GM12878 (cell line): Measurements from ENCODE around the gene TTC39B. TPM values are rescaled to one million over a fixed set of nuclear protein-coding genes. Genes with fewer than 3 reads are reported as not detected.

Experiments used
- ATAC-seq: fragments of 200-7000 bp; cut with Tn5 transposase; 3 replicates; pipeline ENCODE4 v1.9.1; 2020; ENCODE audit warnings: mild to moderate bottlenecking, moderate library complexity
- BruUV-seq: library from RNA; stranded (reverse); fragments of 400-500 nt; replicated peaks from 2 replicates; lab custom pipeline; 2021; lab: Mats Ljungman, UMichigan
- CTCF ChIA-PET: fragments of 300-600 bp; sonication (Branson Sonifier 250); formaldehyde crosslinking; extraction: SDS; loops from one replicate; lab custom pipeline; 2021; ENCODE audit warnings: inconsistent platforms; lab: Yijun Ruan, JAX
- POLR2A ChIA-PET: fragments of 350-600 bp; formaldehyde crosslinking; extraction: SDS; loops from one replicate; lab custom pipeline; 2021; ENCODE audit warnings: inconsistent platforms; lab: Charles Lee
- RAD21 ChIA-PET: fragments of 300-600 bp; sonication (Branson Sonifier 250); formaldehyde crosslinking; loops from one replicate; lab custom pipeline; 2023; ENCODE audit warnings: antibody characterized with exemption; ENCODE audit not compliant: unreplicated experiment; lab: Charles Lee
- SMC1A ChIA-PET: fragments of 300-600 bp; sonication (Branson Sonifier 250); formaldehyde crosslinking; loops from one replicate; lab custom pipeline; 2023; ENCODE audit not compliant: unreplicated experiment, uncharacterized antibody; lab: Charles Lee
- DNase-seq: peaks from one replicate; pipeline ENCODE4 v3.0.0-alpha.2; 2011; ENCODE audit warnings: low read depth, low spot score
- FAIRE-seq: peaks from 3 replicates; lab custom pipeline; 2011; peaks lifted over from hg19 to GRCh38; lab: Jason Lieb, UNC
- H2AFZ ChIP-seq: 2 replicates; pipeline ENCODE4 v1.6.0; 2011; ENCODE audit warnings: low read depth, low read length, control low read depth; ENCODE audit not compliant: control insufficient read depth
- H3K27ac ChIP-seq: 2 replicates; pipeline ENCODE4 v1.5.1; 2011; ENCODE audit warnings: control low read depth; ENCODE audit not compliant: control insufficient read depth, insufficient read depth
- H3K27me3 ChIP-seq, 2 experiments: replicated peaks in 1 of 2; 2 replicates each; pipeline versions ENCODE4 v1.6.0 to v1.6.1; 2011; ENCODE audit warnings: low read length in 1 of 2; ENCODE audit not compliant: control insufficient read depth in 2 of 2, insufficient read depth in 2 of 2
- H3K36me3 ChIP-seq, 2 experiments: 2 replicates each; pipeline ENCODE4 v1.5.1; 2011; ENCODE audit warnings: low read length in 1 of 2; ENCODE audit not compliant: control insufficient read depth in 2 of 2, insufficient read depth in 2 of 2
- H3K4me1 ChIP-seq: 2 replicates; pipeline ENCODE4 v1.6.1; 2011; ENCODE audit warnings: mild to moderate bottlenecking, low read length, moderate library complexity, mixed read lengths; ENCODE audit not compliant: control insufficient read depth, insufficient read depth
- H3K4me2 ChIP-seq: 2 replicates; pipeline ENCODE4 v1.6.0; 2011; ENCODE audit warnings: control low read depth; ENCODE audit not compliant: control insufficient read depth, insufficient read depth
- H3K4me3 ChIP-seq: fragments of 200-600 bp; sonication (generic); 2 replicates; pipeline ENCODE4 v1.5.1; 2016
- H3K79me2 ChIP-seq: 2 replicates; pipeline ENCODE4 v1.6.0; 2011; ENCODE audit warnings: low read length; ENCODE audit not compliant: control insufficient read depth, insufficient read depth
- H3K9ac ChIP-seq: 2 replicates; pipeline ENCODE4 v1.8.0; 2011; ENCODE audit warnings: low read length, control low read depth, mixed read lengths; ENCODE audit not compliant: control insufficient read depth, insufficient read depth
- H3K9me3 ChIP-seq: replicated peaks from 3 replicates; pipeline ENCODE4 v1.5.1; 2011; ENCODE audit warnings: mild to moderate bottlenecking, low read length; ENCODE audit not compliant: control insufficient read depth, insufficient read depth
- H4K20me1 ChIP-seq: 2 replicates; pipeline ENCODE4 v1.6.0; 2011; ENCODE audit not compliant: control insufficient read depth, insufficient read depth
- E4F1 ChIP-seq: fragments of 450-650 bp; IDR thresholded peaks from 2 replicates; pipeline ENCODE4 v1.6.1; 2018; ENCODE audit warnings: borderline replicate concordance, mild to moderate bottlenecking; ENCODE audit not compliant: partially characterized antibody
- PAX5 ChIP-seq: IDR thresholded peaks from 2 replicates; pipeline ENCODE4 v1.6.1; 2011; ENCODE audit warnings: low read depth, low read length, borderline replicate concordance
- WGBS: methylation state at CpG from one replicate; pipeline ENCODE4 v1.1.6; 2016; ENCODE audit warnings: low lambda C conversion rate; ENCODE audit not compliant: insufficient replicate concordance, insufficient coverage; ENCODE audit errors: missing lambda C conversion rate; 5-methylcytosine and 5-hydroxymethylcytosine counted together
- in situ Hi-C: fragments of 300-500 bp; cut with MboI; formaldehyde crosslinking; loops from 9 replicates; pipeline ENCODE4 v1.14.3; 2018; ENCODE audit warnings: mixed read lengths
- intact Hi-C: fragments of 100-400 bp; cut with micrococcal nuclease; formaldehyde crosslinking; loops from one replicate; pipeline ENCODE4 v1.14.2; 2022; ENCODE audit not compliant: unreplicated experiment
- polyA plus RNA-seq, 11 experiments: library from polyadenylated mRNA; depleted of rRNA in 4 of 11; unstranded in 6 of 11; stranded (reverse) in 5 of 11; fragments of >200 nt; fragmentation: Nextera tagmentation in 4 of 11; fragmentation: Illumina TruSeq in 1 of 11; extraction: Ambion mirVana in 4 of 11; extraction: Trizol in 1 of 11; gene quantifications; 1 replicate in 1 of 11; 2 replicates in 10 of 11; pipeline versions ENCODE4 v1.2.1 to v1.2.3, GENCODE V29; 2011 to 2016; ENCODE audit warnings: inconsistent platforms in 2 of 11, missing spikeins in 2 of 11, low read depth in 1 of 11
- total RNA-seq, 4 experiments: library from RNA; depleted of rRNA in 3 of 4; stranded (reverse); fragments of >200 nt in 3 of 4; fragmentation: Illumina TruSeq in 1 of 4; extraction: Trizol in 1 of 4; gene quantifications; 2 replicates each; pipeline versions ENCODE4 v1.2.1 to v1.2.3, GENCODE V29; 2013 to 2021

Gene TTC39B
- total and polyA plus RNA-seq, 10 of the 15 experiments (the other 5 are each of a cell fraction or from before 2014, with no cell fraction given) = 0.68 to 2.5 (median 1.5) TPM

- RAD21 ChIA-PET = interaction anchor here (1.5 kb wide), 1 partner anchor 225 kb away, joined by 4 read pairs; no protein-coding TSS in a partner anchor
- in situ Hi-C loops = no loop called here
- CTCF ChIA-PET = interaction anchor here (0.7 to 1.3 kb wide), 5 partner anchors 28 to 120 kb away, joined by 3 to 6 read pairs (median 4); no protein-coding TSS in a partner anchor
- DNase-seq (no peak), ATAC-seq (peak; percentile 21), FAIRE-seq (no peak)
- Histone ChIP-seq H3K4me1 (peaks cover 8% of the 10 kb centered on the region; the same call in 1 of the 2 replicates), H3K9me3 (no peaks in the 10 kb centered on the region), H4K20me1 (no peaks in the 10 kb centered on the region), H3K4me2 (peak overlapping the region; percentile 81), H3K27ac (no peak overlapping the region), H2AFZ (peak overlapping the region; percentile 39), H3K27me3 (no peaks in the 10 kb centered on the region; a peak in 1 of 4 replicates), H3K9ac (peak overlapping the region; percentile 13; the same call in 1 of the 2 replicates), H3K4me3 (peak overlapping the region; percentile 84), H3K36me3 (no peaks in the 10 kb centered on the region), H3K79me2 (no peaks in the 10 kb centered on the region)
- intact Hi-C loops = loop anchor here (5.0 kb wide), 1 partner anchor 115 kb away; the partner anchor contains the start of gene SNAPC3
- no TSS peak for BruUV-seq
- 11% methylated on average over 12 of the region's 12 CpGs for WGBS
- SMC1A ChIA-PET = interaction anchor here (1.2 to 3.1 kb wide), 3 partner anchors 11 to 224 kb away, joined by 3 to 21 read pairs (median 3); no protein-coding TSS in a partner anchor
- POLR2A ChIA-PET = interaction anchor here (0.6 to 1.2 kb wide), 3 partner anchors 18 to 222 kb away, joined by 3 to 8 read pairs (median 3); no protein-coding TSS in a partner anchor
- TF ChIP-seq E4F1 = no peak
- 0 out of 2 replicates have a peak, but pooled peaks have one; percentile 26 for TF ChIP-seq PAX5
Observed at GRCh38 chr9:15307523-15307841, 466 bp upstream of the TTC39B start.
